Measurements from ENCODE around the gene IZUMO2. TPM values are rescaled to one million over a fixed set of nuclear protein-coding genes. Genes with fewer than 3 reads are reported as not detected.

Gene IZUMO2
- total RNA-seq, 1 experiment from 2014 or later, result not detected

GRCh38 chr19:50204811-50205675 lies 42.0 kb upstream of the IZUMO2 start:
- H3K9me3 Mint-ChIP-seq (ENCODE audit: unreplicated experiment), result peaks cover 5% of the 10 kb centered on the region
- Histone ChIP-seq H3K4me3 (ENCODE audit: low read depth, low read length) (peak overlapping the region; percentile 86), H3K27me3 (replicated peaks; ENCODE audit: control insufficient read depth, insufficient read depth, low read length) (no peaks in the 10 kb centered on the region), H3K4me1 (peaks cover 12% of the 10 kb centered on the region), H3K36me3 (ENCODE audit: control insufficient read depth, insufficient read depth, low read length) (no peaks in the 10 kb centered on the region), H3K9me3 (no peaks in the 10 kb centered on the region)
- intact Hi-C loops (cut with micrococcal nuclease; ENCODE audit: unreplicated experiment), result loop anchor here (1.0 kb wide), 1 partner anchor 29 kb away; no protein-coding TSS in a partner anchor
- TSS peak; percentile 94 for BruUV-seq (replicated peaks)
- TF ChIP-seq, protein P1, sequence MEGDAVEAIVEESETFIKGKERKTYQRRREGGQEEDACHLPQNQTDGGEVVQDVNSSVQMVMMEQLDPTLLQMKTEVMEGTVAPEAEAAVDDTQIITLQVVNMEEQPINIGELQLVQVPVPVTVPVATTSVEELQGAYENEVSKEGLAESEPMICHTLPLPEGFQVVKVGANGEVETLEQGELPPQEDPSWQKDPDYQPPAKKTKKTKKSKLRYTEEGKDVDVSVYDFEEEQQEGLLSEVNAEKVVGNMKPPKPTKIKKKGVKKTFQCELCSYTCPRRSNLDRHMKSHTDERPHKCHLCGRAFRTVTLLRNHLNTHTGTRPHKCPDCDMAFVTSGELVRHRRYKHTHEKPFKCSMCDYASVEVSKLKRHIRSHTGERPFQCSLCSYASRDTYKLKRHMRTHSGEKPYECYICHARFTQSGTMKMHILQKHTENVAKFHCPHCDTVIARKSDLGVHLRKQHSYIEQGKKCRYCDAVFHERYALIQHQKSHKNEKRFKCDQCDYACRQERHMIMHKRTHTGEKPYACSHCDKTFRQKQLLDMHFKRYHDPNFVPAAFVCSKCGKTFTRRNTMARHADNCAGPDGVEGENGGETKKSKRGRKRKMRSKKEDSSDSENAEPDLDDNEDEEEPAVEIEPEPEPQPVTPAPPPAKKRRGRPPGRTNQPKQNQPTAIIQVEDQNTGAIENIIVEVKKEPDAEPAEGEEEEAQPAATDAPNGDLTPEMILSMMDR (IDR thresholded peaks at IDR 0.05; ENCODE audit: insufficient read depth in 1 of 2, low read depth in 1 of 2, low read length in 1 of 2, severe bottlenecking in 1 of 2, unreplicated experiment in 1 of 2), result no peak
- POLR2A ChIA-PET, result interaction anchor here (0.6 to 1.8 kb wide), 6 partner anchors 30 to 1094 kb away, joined by 3 to 7 read pairs (median 4); partner anchors contain the start of gene KCNC3
- peak overlapping the region; percentile 97 for H3K27ac Mint-ChIP-seq (ENCODE audit: unreplicated experiment)
- H3K4me1 Mint-ChIP-seq (ENCODE audit: low read depth, unreplicated experiment), result peaks cover 15% of the 10 kb centered on the region
- peak overlapping the region; percentile 93 for H3K4me3 Mint-ChIP-seq (ENCODE audit: unreplicated experiment)
- CTCF ChIA-PET, result interaction anchor here (0.6 to 1.2 kb wide), 11 partner anchors 8 to 1911 kb away, joined by 3 to 5 read pairs (median 4); partner anchors contain the start of genes CLEC11A and KCNC3
- peaks cover 23% of the 10 kb centered on the region for H3K36me3 Mint-ChIP-seq (ENCODE audit: insufficient read depth, unreplicated experiment)
- DNase-seq, result peak; percentile 98
- no peaks in the 10 kb centered on the region for H3K27me3 Mint-ChIP-seq (ENCODE audit: insufficient read depth, unreplicated experiment)

GRCh38 chr19:50204081-50204428 lies 41.0 kb upstream of the IZUMO2 start:
- no peaks in the 10 kb centered on the region for H3K9me3 Mint-ChIP-seq (ENCODE audit: unreplicated experiment)
- CTCF ChIA-PET, result interaction anchor here (1.3 kb wide), 1 partner anchor 125 kb away, joined by 6 read pairs; the partner anchor contains the start of gene KCNC3
- peaks cover 15% of the 10 kb centered on the region for H3K4me1 Mint-ChIP-seq (ENCODE audit: low read depth, unreplicated experiment)
- Histone ChIP-seq H3K4me3 (ENCODE audit: low read depth, low read length) (peak overlapping the region; percentile 68), H3K9me3 (no peaks in the 10 kb centered on the region), H3K27me3 (replicated peaks; ENCODE audit: control insufficient read depth, insufficient read depth, low read length) (no peaks in the 10 kb centered on the region), H3K4me1 (peaks cover 12% of the 10 kb centered on the region), H3K36me3 (ENCODE audit: control insufficient read depth, insufficient read depth, low read length) (no peaks in the 10 kb centered on the region)
- H3K27ac Mint-ChIP-seq (ENCODE audit: unreplicated experiment), result peak overlapping the region; percentile 97
- peak overlapping the region; percentile 93 for H3K4me3 Mint-ChIP-seq (ENCODE audit: unreplicated experiment)
- DNase-seq, result no peak
- peaks cover 23% of the 10 kb centered on the region for H3K36me3 Mint-ChIP-seq (ENCODE audit: insufficient read depth, unreplicated experiment)
- TSS peak; percentile 34 for BruUV-seq (replicated peaks)
- TF ChIP-seq, protein P1 (IDR thresholded peaks at IDR 0.05; ENCODE audit: insufficient read depth in 1 of 2, low read depth in 1 of 2, low read length in 1 of 2, severe bottlenecking in 1 of 2, unreplicated experiment in 1 of 2), result no peak
- POLR2A ChIA-PET, result no interaction called here
- intact Hi-C loops (cut with micrococcal nuclease; ENCODE audit: unreplicated experiment), result no loop called here
- no peaks in the 10 kb centered on the region for H3K27me3 Mint-ChIP-seq (ENCODE audit: insufficient read depth, unreplicated experiment)

GRCh38 chr19:50203281-50204080 lies 40.4 kb upstream of the IZUMO2 start, which contains the start of gene MYH14:
Gene MYH14 (plus strand): TSS chr19:50203622. CDS start chr19:50210366, 6,744 bp downstream.
- no peaks in the 10 kb centered on the region for H3K36me3 ChIP-seq (ENCODE audit: control insufficient read depth, insufficient read depth, low read length)
- peak within 1 kb of the TSS; percentile 93 for H3K4me3 Mint-ChIP-seq (ENCODE audit: unreplicated experiment)
- H3K27me3 Mint-ChIP-seq (ENCODE audit: insufficient read depth, unreplicated experiment), result no peaks in the 10 kb centered on the region
- peaks cover 15% of the 10 kb centered on the region for H3K4me1 Mint-ChIP-seq (ENCODE audit: low read depth, unreplicated experiment)
- BruUV-seq (replicated peaks), result no TSS peak
- CTCF ChIA-PET, result interaction anchor here (0.6 to 1.3 kb wide), 5 partner anchors 31 to 125 kb away, joined by 3 to 6 read pairs (median 4); partner anchors contain the start of gene KCNC3
- TF ChIP-seq, protein P1 (IDR thresholded peaks at IDR 0.05; ENCODE audit: insufficient read depth in 1 of 2, low read depth in 1 of 2, low read length in 1 of 2, severe bottlenecking in 1 of 2, unreplicated experiment in 1 of 2), result no peak
- peaks cover 23% of the 10 kb centered on the region for H3K36me3 Mint-ChIP-seq (ENCODE audit: insufficient read depth, unreplicated experiment)
- intact Hi-C loops (cut with micrococcal nuclease; ENCODE audit: unreplicated experiment), result loop anchor here (2.0 kb wide), 1 partner anchor 55 kb away; no protein-coding TSS in a partner anchor
- H3K27ac Mint-ChIP-seq (ENCODE audit: unreplicated experiment), result peak within 1 kb of the TSS; percentile 97
- H3K4me1 ChIP-seq, result peaks cover 12% of the 10 kb centered on the region
- H3K27me3 ChIP-seq (replicated peaks; ENCODE audit: control insufficient read depth, insufficient read depth, low read length), result no peaks in the 10 kb centered on the region
- POLR2A ChIA-PET, result interaction anchor here (0.6 to 1.0 kb wide), 4 partner anchors 31 to 274 kb away, joined by 3 to 7 read pairs (median 6); partner anchors contain the start of gene NUP62
- peak; percentile 94 to 98 for DNase-seq
- H3K9me3 Mint-ChIP-seq (ENCODE audit: unreplicated experiment), result no peaks in the 10 kb centered on the region
- H3K9me3 ChIP-seq, result no peaks in the 10 kb centered on the region
- H3K4me3 ChIP-seq (ENCODE audit: low read depth, low read length), result peak within 1 kb of the TSS; percentile 68
